ENCODE results near the gene CACNG4.

CACNG4 gene

DNA sequence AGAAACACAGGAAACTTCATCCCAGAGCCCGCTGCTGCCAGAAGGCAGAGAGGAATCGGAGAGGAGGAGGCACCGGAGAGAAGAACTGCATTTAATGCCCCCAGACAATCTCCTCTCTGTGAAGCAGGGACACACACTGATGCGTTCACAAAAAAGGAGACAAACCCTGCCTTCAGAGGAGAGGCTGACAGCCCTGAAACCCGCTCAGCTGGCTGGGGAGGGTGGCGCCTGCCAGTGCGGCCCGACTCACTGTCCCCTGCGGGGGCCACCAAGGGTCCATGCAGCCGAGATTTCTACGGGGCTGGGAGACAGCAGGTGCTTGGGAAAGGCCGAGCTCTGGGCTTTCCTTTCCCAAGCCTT is 57.9 kb downstream of the CACNG4 start:
- TF ChIP-seq, protein P1, sequence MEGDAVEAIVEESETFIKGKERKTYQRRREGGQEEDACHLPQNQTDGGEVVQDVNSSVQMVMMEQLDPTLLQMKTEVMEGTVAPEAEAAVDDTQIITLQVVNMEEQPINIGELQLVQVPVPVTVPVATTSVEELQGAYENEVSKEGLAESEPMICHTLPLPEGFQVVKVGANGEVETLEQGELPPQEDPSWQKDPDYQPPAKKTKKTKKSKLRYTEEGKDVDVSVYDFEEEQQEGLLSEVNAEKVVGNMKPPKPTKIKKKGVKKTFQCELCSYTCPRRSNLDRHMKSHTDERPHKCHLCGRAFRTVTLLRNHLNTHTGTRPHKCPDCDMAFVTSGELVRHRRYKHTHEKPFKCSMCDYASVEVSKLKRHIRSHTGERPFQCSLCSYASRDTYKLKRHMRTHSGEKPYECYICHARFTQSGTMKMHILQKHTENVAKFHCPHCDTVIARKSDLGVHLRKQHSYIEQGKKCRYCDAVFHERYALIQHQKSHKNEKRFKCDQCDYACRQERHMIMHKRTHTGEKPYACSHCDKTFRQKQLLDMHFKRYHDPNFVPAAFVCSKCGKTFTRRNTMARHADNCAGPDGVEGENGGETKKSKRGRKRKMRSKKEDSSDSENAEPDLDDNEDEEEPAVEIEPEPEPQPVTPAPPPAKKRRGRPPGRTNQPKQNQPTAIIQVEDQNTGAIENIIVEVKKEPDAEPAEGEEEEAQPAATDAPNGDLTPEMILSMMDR (IDR thresholded peaks at IDR 0.05) = no peak
- H3K9me3 ChIP-seq = no peaks in the 10 kb centered on the region
- H3K4me1 ChIP-seq (ENCODE audit: control insufficient read depth in 1 of 2, insufficient read depth in 1 of 2, low read depth in 1 of 2, low read length in 1 of 2) = no peaks in the 10 kb centered on the region
- no peak overlapping the region for H3K4me3 ChIP-seq (ENCODE audit: low read depth in 1 of 2, low read length in 1 of 2)
- H3K27me3 ChIP-seq = no peaks in the 10 kb centered on the region
- H3K27ac ChIP-seq = no peak overlapping the region
- H3K36me3 ChIP-seq = no peaks in the 10 kb centered on the region

DNA sequence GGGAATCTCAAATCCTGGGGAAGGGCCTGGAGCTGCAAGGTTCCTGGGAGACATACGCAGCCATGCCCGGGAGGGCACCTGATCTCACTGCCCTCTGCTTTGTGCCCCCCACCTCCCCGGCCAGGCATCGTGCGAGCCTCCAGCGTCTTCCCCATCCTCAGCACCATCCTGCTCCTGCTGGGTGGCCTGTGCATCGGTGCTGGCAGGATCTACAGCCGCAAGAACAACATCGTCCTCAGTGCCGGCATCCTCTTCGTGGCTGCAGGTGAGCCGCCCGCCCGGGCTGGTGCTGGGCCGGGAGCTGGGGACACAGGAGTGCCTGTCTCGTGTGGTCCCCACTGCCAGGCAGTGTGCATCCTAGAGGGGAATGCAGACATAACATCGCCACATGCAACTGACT is 60.2 kb downstream of the CACNG4 start:
- TF ChIP-seq, protein P1 (IDR thresholded peaks at IDR 0.05) = no peak
- H3K9me3 ChIP-seq = no peaks in the 10 kb centered on the region
- H3K27ac ChIP-seq = no peak overlapping the region
- no peak overlapping the region for H3K4me3 ChIP-seq (ENCODE audit: low read depth in 1 of 2, low read length in 1 of 2)
- no peaks in the 10 kb centered on the region for H3K27me3 ChIP-seq
- no peaks in the 10 kb centered on the region for H3K36me3 ChIP-seq
- H3K4me1 ChIP-seq (ENCODE audit: control insufficient read depth in 1 of 2, insufficient read depth in 1 of 2, low read depth in 1 of 2, low read length in 1 of 2) = no peaks in the 10 kb centered on the region

DNA sequence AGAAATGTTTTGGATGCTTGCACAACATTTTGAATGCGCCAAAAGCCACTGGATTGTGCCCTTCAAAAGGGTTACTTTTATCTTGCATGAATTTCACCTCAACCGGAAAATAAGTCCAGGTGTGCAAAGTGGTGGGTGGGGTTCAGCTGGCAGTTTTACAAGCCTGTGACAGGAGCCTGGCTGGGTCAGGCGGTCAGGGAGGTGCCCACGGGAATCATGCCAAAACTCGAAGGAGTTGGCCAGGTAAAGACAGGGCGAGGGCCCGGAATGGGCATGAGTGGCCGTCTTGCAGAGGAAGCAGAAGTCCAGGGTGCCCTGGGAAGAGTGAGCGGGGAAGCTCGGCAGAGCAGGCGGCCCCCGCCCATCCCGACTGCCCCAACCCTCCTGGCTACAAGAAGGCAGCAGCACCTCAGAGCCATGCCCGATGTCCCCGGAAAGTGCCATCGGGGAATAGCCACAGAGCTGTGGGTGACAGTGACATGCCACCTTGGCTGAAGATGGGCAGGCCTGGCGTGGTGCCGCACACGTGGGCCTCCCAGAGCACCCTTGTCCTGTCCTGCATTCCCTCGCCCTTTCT is 60.8 kb downstream of the CACNG4 start:
- TF ChIP-seq, protein P1 (IDR thresholded peaks at IDR 0.05) = no peak
- H3K4me1 ChIP-seq (ENCODE audit: control insufficient read depth in 1 of 2, insufficient read depth in 1 of 2, low read depth in 1 of 2, low read length in 1 of 2) = no peaks in the 10 kb centered on the region
- no peaks in the 10 kb centered on the region for H3K36me3 ChIP-seq
- no peaks in the 10 kb centered on the region for H3K27me3 ChIP-seq
- H3K9me3 ChIP-seq = no peaks in the 10 kb centered on the region
- H3K4me3 ChIP-seq (ENCODE audit: low read depth in 1 of 2, low read length in 1 of 2) = no peak overlapping the region
- H3K27ac ChIP-seq = no peak overlapping the region

DNA sequence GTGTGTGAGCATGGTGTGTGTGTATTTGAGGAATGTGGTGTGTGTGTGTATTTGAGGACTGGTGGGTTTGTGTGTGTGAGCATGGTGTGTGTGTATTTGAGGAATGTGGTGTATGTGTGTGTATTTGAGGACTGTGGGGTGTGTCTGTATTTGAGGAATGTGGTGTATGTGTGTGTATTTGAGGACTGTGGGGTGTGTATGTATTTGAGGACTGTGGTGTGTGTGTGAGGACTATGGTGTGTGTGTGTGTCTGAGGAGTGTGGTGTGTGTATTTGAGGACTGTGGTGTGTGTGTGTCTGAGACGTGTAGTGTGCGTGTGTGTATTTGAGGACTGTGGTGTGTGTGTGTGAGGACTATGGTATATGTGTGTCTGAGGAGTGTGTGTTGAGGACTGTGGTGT is 61.8 kb downstream of the CACNG4 start:
- Histone ChIP-seq H3K4me3 (ENCODE audit: low read depth in 1 of 2, low read length in 1 of 2) (no peak overlapping the region), H3K27ac (no peak overlapping the region)

DNA sequence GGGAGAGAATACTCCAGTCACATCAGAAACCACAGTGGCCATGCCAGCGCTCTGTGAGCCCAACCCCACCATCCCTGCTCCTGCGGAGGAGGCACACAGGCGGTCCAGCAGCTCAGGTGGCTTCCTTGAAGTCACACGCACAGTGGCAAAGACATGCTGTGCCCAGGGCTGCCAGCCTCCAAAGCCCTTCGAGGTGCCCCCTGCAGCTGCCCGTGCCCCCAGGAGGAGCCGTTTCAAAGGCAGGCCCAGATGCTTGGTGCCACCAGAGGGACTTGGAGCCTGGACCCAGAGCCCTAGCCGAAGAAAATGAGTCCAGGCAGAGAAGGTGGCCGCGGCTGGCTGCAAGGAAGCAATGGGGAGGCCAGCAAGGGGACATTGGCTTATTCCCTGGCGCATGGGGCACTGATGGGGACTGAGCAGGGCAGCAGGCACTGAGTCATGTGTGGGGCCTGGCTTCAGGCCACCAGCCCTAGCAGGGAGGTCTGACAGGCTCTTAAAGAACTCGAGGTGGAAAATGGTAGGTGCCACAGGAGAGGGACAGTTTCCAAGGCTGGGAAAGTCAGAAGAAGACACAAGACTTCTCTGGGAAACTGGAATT is 62.6 kb downstream of the CACNG4 start:
- Histone ChIP-seq H3K4me1 (ENCODE audit: control insufficient read depth in 1 of 2, insufficient read depth in 1 of 2, low read depth in 1 of 2, low read length in 1 of 2) (no peaks in the 10 kb centered on the region), H3K27ac (no peak overlapping the region), H3K4me3 (ENCODE audit: low read depth in 1 of 2, low read length in 1 of 2) (no peak overlapping the region), H3K9me3 (no peaks in the 10 kb centered on the region), H3K27me3 (no peaks in the 10 kb centered on the region), H3K36me3 (no peaks in the 10 kb centered on the region)
- TF ChIP-seq, protein P1 (IDR thresholded peaks at IDR 0.05) = no peak

More for the DNA sequence above, 61.8 kb downstream of the CACNG4 start:
- no peaks in the 10 kb centered on the region for H3K9me3 ChIP-seq
- H3K4me1 ChIP-seq (ENCODE audit: control insufficient read depth in 1 of 2, insufficient read depth in 1 of 2, low read depth in 1 of 2, low read length in 1 of 2) = no peaks in the 10 kb centered on the region
- no peaks in the 10 kb centered on the region for H3K36me3 ChIP-seq
- TF ChIP-seq, protein P1 (IDR thresholded peaks at IDR 0.05) = no peak
- H3K27me3 ChIP-seq = no peaks in the 10 kb centered on the region
